Lower leg skin (tissue), 3 donors: ENCODE measurements around the gene ABHD12.

Experiments used
- POLR2A ChIP-seq, 2 donors: fragments of 450-650 bp; IDR thresholded peaks; one replicate each; pipeline ENCODE4 v1.6.1; 2016 to 2017; ENCODE audit warnings: antibody characterized with exemption in 2 of 2, mild to moderate bottlenecking in 1 of 2, moderate library complexity in 1 of 2
- TF ChIP-seq, protein P1 (sequence below), 3 donors: fragments of 450-650 bp; IDR thresholded peaks; one replicate each; pipeline ENCODE4 v1.5.1; 2016; ENCODE audit warnings: antibody characterized with exemption in 3 of 3, mild to moderate bottlenecking in 3 of 3, moderate library complexity in 2 of 3

DNA sequence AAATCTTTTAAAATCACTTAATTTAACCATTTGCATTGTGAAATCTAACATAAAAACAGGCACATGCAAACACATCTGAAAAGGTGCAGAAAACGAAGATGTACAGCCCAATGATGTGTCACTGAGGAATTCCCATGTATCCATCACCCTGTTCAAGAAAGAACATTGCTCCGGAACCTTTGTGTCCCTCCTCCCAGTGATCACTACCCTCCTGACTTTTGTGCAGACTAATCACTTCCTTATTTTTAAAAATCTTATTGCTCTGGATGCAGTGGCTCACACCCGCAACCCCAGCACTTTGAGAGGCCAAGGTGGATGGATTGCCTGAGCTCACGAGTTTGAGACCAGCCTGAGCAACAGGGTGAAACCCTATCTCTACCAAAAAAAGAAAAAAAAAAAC, 31.4 kb upstream of the ABHD12 start:
- TF ChIP-seq, protein P1, sequence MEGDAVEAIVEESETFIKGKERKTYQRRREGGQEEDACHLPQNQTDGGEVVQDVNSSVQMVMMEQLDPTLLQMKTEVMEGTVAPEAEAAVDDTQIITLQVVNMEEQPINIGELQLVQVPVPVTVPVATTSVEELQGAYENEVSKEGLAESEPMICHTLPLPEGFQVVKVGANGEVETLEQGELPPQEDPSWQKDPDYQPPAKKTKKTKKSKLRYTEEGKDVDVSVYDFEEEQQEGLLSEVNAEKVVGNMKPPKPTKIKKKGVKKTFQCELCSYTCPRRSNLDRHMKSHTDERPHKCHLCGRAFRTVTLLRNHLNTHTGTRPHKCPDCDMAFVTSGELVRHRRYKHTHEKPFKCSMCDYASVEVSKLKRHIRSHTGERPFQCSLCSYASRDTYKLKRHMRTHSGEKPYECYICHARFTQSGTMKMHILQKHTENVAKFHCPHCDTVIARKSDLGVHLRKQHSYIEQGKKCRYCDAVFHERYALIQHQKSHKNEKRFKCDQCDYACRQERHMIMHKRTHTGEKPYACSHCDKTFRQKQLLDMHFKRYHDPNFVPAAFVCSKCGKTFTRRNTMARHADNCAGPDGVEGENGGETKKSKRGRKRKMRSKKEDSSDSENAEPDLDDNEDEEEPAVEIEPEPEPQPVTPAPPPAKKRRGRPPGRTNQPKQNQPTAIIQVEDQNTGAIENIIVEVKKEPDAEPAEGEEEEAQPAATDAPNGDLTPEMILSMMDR (IDR thresholded peaks at IDR 0.05), result no peak
- no peak for TF ChIP-seq POLR2A (IDR thresholded peaks at IDR 0.05)
